ENCODE data around the gene RNU6-1. TPM values are rescaled to one million over a fixed set of nuclear protein-coding genes. Genes with fewer than 3 reads are reported as not detected.

The RNU6-1 gene
- total RNA-seq, 2 experiments from 2014 or later, result not detected

DNA sequence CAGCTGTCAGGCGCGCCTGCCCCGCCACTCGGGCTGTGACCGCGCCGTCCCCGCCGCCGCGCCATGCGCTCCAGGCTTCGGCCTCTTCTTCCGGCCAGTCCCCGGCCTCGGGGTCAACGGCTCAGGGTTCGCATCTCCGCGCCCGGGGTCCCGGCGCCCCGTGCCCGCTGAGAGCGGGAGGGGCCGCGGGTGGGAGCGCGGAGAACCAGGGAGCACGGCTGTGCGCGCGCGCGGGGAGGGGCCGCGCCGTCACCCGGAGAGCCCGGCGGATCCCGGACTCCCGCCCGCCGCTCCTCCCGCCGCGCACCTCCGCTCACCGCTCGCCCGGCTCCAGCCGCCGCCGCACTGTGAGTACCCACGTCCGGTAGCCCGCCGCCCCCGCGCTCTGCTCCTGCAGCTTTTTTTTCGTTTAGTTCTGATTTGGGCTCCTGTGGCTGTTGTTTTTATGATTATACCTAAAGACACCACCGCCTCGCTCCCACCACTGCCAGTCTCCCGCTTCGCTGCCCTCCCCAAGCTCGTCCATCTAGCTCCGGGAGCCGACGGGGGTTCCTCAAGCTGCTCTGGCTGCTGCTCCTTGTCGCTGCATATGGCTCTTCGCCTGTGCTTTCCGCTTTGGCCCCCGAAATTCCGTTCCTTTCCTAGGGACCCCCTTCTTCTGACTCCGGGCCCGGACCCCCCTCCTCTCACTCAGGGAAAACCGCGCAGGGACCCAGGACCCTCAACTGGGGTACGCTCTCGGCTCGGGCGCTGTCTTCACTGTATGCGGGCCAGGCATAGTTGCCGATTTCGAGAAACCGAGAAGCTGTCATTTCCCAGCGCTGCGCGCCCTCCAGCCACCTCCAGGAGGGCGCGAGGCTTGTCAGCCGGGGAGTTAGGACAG is 16.3 kb downstream of the RNU6-1 start:
- Mint-ChIP-seq H3K36me3 (ENCODE audit: low read depth) (no peaks in the 10 kb centered on the region), H3K27ac (no peak overlapping the region), H3K4me1 (ENCODE audit: low read depth) (peaks cover 51% of the 10 kb centered on the region), H3K9me3 (no peaks in the 10 kb centered on the region), H3K4me3 (peak overlapping the region; percentile 62), H3K27me3 (ENCODE audit: low read depth) (peaks cover 70% of the 10 kb centered on the region)
- CTCF ChIA-PET, result interaction anchor here (0.7 to 1.4 kb wide), 4 partner anchors 11 to 367 kb away, joined by 3 to 4 read pairs (median 4); no protein-coding TSS in a partner anchor
- no peak for DNase-seq
- intact Hi-C loops (cut with micrococcal nuclease), result no loop called here

- CTCF ChIA-PET, result interaction anchor here (0.6 kb wide), 1 partner anchor 311 kb away, joined by 3 read pairs; no protein-coding TSS in a partner anchor
- H3K36me3 Mint-ChIP-seq (ENCODE audit: low read depth), result no peaks in the 10 kb centered on the region
- DNase-seq, result no peak
- H3K27ac Mint-ChIP-seq, result no peak overlapping the region
- no peaks in the 10 kb centered on the region for H3K9me3 Mint-ChIP-seq
- intact Hi-C loops (cut with micrococcal nuclease), result no loop called here
- H3K4me1 Mint-ChIP-seq (ENCODE audit: low read depth), result peaks cover 46% of the 10 kb centered on the region
- H3K4me3 Mint-ChIP-seq, result no peak overlapping the region
- peaks cover 74% of the 10 kb centered on the region for H3K27me3 Mint-ChIP-seq (ENCODE audit: low read depth)
Observed at GRCh38 chr15:67822537-67823313, 17.1 kb downstream of the RNU6-1 start.

- H3K4me3 Mint-ChIP-seq, result no peak overlapping the region
- H3K4me1 Mint-ChIP-seq (ENCODE audit: low read depth), result peaks cover 46% of the 10 kb centered on the region
- no peak overlapping the region for H3K27ac Mint-ChIP-seq
- no peaks in the 10 kb centered on the region for H3K36me3 Mint-ChIP-seq (ENCODE audit: low read depth)
- DNase-seq, result no peak
- no peaks in the 10 kb centered on the region for H3K9me3 Mint-ChIP-seq
- intact Hi-C loops (cut with micrococcal nuclease), result no loop called here
- CTCF ChIA-PET, result interaction anchor here (0.6 kb wide), 1 partner anchor 310 kb away, joined by 3 read pairs; no protein-coding TSS in a partner anchor
- H3K27me3 Mint-ChIP-seq (ENCODE audit: low read depth), result peaks cover 83% of the 10 kb centered on the region
Observed at GRCh38 chr15:67821784-67822440, 17.9 kb downstream of the RNU6-1 start.

- Mint-ChIP-seq H3K4me3 (no peak overlapping the region), H3K4me1 (ENCODE audit: low read depth) (peaks cover 43% of the 10 kb centered on the region), H3K9me3 (peaks cover 1% of the 10 kb centered on the region), H3K27ac (no peak overlapping the region), H3K36me3 (ENCODE audit: low read depth) (no peaks in the 10 kb centered on the region), H3K27me3 (ENCODE audit: low read depth) (peaks cover 83% of the 10 kb centered on the region)
- intact Hi-C loops (cut with micrococcal nuclease), result no loop called here
- CTCF ChIA-PET, result interaction anchor here (1.7 kb wide), 1 partner anchor 14 kb away, joined by 6 read pairs; no protein-coding TSS in a partner anchor
- peak; percentile 57 for DNase-seq
Observed at GRCh38 chr15:67820992-67821783, 18.7 kb downstream of the RNU6-1 start.

GRCh38 chr15:67820122-67820991 is 19.5 kb downstream of the RNU6-1 start:
- Mint-ChIP-seq H3K4me1 (ENCODE audit: low read depth) (peaks cover 35% of the 10 kb centered on the region), H3K27me3 (ENCODE audit: low read depth) (peaks cover 75% of the 10 kb centered on the region), H3K4me3 (no peak overlapping the region), H3K27ac (no peak overlapping the region), H3K36me3 (ENCODE audit: low read depth) (no peaks in the 10 kb centered on the region), H3K9me3 (peaks cover 5% of the 10 kb centered on the region)
- intact Hi-C loops (cut with micrococcal nuclease), result no loop called here
- CTCF ChIA-PET, result interaction anchor here (1.7 kb wide), 1 partner anchor 15 kb away, joined by 6 read pairs; no protein-coding TSS in a partner anchor
- DNase-seq, result no peak

- Mint-ChIP-seq H3K4me1 (ENCODE audit: low read depth) (peaks cover 31% of the 10 kb centered on the region), H3K36me3 (ENCODE audit: low read depth) (no peaks in the 10 kb centered on the region), H3K4me3 (no peak overlapping the region), H3K27ac (no peak overlapping the region), H3K9me3 (peaks cover 7% of the 10 kb centered on the region), H3K27me3 (ENCODE audit: low read depth) (peaks cover 69% of the 10 kb centered on the region)
- CTCF ChIA-PET, result interaction anchor here (1.7 kb wide), 1 partner anchor 16 kb away, joined by 6 read pairs; no protein-coding TSS in a partner anchor
- intact Hi-C loops (cut with micrococcal nuclease), result no loop called here
- no peak for DNase-seq
Observed at GRCh38 chr15:67819636-67820035, 20.2 kb downstream of the RNU6-1 start.

DNA sequence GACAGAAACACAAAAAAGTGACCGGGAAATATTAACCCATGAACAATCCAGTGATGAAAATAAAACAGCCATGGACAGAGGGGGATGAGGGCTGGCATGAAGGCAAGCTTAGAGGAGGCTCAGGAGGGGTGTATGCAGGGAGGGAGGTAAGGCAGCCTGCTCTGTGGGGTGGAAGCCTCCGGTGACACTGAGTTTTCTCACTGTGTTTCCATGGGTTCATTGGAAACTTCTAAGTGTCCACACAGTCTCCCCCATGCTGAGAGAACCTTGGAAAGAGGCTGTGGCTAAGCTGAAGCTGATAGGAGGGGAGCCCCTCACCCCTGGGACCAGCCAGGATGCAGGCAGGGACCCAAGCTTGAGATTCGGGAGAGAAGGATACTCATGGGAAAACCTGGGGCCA is 21.4 kb downstream of the RNU6-1 start:
- DNase-seq, result no peak
- intact Hi-C loops (cut with micrococcal nuclease), result no loop called here
- CTCF ChIA-PET, result no interaction called here
- peaks cover 57% of the 10 kb centered on the region for H3K27me3 Mint-ChIP-seq (ENCODE audit: low read depth)
- no peaks in the 10 kb centered on the region for H3K36me3 Mint-ChIP-seq (ENCODE audit: low read depth)
- H3K4me3 Mint-ChIP-seq, result no peak overlapping the region
- no peak overlapping the region for H3K27ac Mint-ChIP-seq
- H3K4me1 Mint-ChIP-seq (ENCODE audit: low read depth), result peaks cover 22% of the 10 kb centered on the region
- H3K9me3 Mint-ChIP-seq, result peaks cover 7% of the 10 kb centered on the region

- peaks cover 7% of the 10 kb centered on the region for H3K9me3 Mint-ChIP-seq
- no peak overlapping the region for H3K4me3 Mint-ChIP-seq
- intact Hi-C loops (cut with micrococcal nuclease), result no loop called here
- CTCF ChIA-PET, result no interaction called here
- H3K4me1 Mint-ChIP-seq (ENCODE audit: low read depth), result peaks cover 10% of the 10 kb centered on the region
- peaks cover 48% of the 10 kb centered on the region for H3K27me3 Mint-ChIP-seq (ENCODE audit: low read depth)
- no peak overlapping the region for H3K27ac Mint-ChIP-seq
- no peaks in the 10 kb centered on the region for H3K36me3 Mint-ChIP-seq (ENCODE audit: low read depth)
- no peak for DNase-seq
Observed at GRCh38 chr15:67816668-67817067, 23.2 kb downstream of the RNU6-1 start.

DNA sequence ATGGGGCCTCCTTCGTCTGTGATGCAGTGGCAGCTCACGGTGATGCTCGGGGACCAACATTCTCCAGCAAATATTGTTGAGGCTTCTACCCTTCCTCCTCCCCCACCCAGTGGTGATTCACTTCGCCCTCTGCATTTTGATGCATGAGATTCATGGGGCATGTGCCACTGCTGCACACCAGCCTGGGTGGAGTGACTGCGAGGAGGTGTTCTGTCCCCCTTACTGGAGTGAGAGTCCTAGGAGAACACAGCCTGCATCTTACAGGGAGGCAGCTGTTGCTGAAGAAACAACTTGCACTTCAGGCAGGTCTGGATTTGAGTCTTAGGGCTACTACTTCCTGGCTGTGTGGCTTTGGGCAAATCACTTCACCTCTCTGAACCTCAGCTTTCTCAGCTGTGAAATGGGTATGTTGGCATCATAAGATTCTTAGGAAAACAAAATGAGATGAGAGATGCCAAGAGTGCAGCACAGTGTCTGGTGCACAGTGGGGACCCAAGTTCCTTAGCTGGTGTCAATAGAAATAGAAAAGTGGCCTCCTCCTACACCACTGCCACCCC is 24.7 kb downstream of the RNU6-1 start:
- CTCF ChIA-PET, result interaction anchor here (0.6 kb wide), 1 partner anchor 185 kb away, joined by 5 read pairs; no protein-coding TSS in a partner anchor

GRCh38 chr15:67813104-67813634 is 26.7 kb downstream of the RNU6-1 start:
- Mint-ChIP-seq H3K9me3 (peaks cover 7% of the 10 kb centered on the region), H3K27me3 (ENCODE audit: low read depth) (peaks cover 19% of the 10 kb centered on the region), H3K36me3 (ENCODE audit: low read depth) (no peaks in the 10 kb centered on the region), H3K27ac (no peak overlapping the region), H3K4me3 (no peak overlapping the region), H3K4me1 (ENCODE audit: low read depth) (no peaks in the 10 kb centered on the region)
- intact Hi-C loops (cut with micrococcal nuclease), result no loop called here
- CTCF ChIA-PET, result no interaction called here
- DNase-seq, result no peak

More for the DNA sequence above, 24.7 kb downstream of the RNU6-1 start:
- Mint-ChIP-seq H3K9me3 (peaks cover 7% of the 10 kb centered on the region), H3K27me3 (ENCODE audit: low read depth) (peaks cover 33% of the 10 kb centered on the region), H3K4me1 (ENCODE audit: low read depth) (peaks cover under 1% of the 10 kb centered on the region), H3K4me3 (no peak overlapping the region), H3K27ac (no peak overlapping the region), H3K36me3 (ENCODE audit: low read depth) (no peaks in the 10 kb centered on the region)
- DNase-seq, result no peak
- intact Hi-C loops (cut with micrococcal nuclease), result no loop called here

Measured in activated naive CD4-positive, alpha-beta T cell treated with anti-CD3 and anti-CD28 coated beads for 36 hours (primary cell).